Measurements from ENCODE around the gene FMNL1. TPM values are rescaled to one million over a fixed set of nuclear protein-coding genes. Genes with fewer than 3 reads are reported as not detected.
A peak's percentile ranks its signal among the peaks of the same experiment; 100 is the strongest.

The FMNL1 gene
- total RNA-seq, 2 donors from 2014 or later = 280 to 380 TPM

DNA sequence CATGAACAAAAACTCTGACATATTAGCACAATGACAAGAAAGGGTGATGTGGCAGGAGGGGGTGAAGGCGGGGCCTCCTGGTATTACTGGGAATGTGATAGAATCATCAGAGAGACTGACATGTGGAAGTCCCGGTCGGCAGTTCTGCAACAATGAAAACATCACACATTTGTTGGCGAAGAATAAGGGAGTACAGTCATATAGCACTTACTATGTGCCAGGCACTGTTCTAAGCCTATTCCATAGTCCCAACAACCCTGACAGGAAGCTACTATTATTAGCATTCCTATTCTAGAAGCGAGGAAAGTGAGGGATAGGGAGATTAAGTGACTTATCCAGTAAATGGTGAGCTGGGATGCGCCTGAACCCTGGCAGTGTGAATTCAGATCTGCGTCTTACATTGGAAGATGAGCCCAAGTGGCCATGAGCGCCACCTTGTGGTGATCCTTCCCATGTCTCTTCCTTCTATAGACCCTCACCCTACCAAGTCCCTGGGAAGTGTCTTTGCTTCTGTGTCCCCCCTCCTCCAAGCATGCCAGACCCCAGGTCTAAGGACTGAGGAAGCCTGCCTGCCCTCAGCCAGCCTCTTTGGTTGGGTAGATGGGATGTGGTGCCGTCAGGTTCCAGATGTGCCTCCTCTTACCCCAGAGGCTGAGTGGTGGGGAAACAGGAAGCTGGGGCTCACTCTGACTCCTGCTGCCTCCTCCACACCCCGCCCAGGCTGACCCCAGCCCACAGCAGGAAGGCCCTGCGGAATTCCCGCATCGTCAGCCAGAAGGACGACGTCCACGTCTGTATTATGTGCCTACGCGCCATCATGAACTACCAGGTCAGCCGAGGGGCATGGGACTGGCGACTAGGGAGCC, 14.0 kb downstream of the FMNL1 start:
- no peaks in the 10 kb centered on the region for H3K27me3 Mint-ChIP-seq
- ATAC-seq (peak; percentile 63 to 66), DNase-seq (ENCODE audit: low spot score) (peak; percentile 74)
- H3K9me3 Mint-ChIP-seq = no peaks in the 10 kb centered on the region
- peak overlapping the region; percentile 51 for H3K4me3 Mint-ChIP-seq
- peaks cover 24% of the 10 kb centered on the region for H3K36me3 Mint-ChIP-seq
- H3K4me1 Mint-ChIP-seq (ENCODE audit: low read depth in 2 of 2) = peaks cover 52 to 59% of the 10 kb centered on the region in 2 donors
- peak overlapping the region; percentile 83 to 87 for H3K27ac Mint-ChIP-seq

DNA sequence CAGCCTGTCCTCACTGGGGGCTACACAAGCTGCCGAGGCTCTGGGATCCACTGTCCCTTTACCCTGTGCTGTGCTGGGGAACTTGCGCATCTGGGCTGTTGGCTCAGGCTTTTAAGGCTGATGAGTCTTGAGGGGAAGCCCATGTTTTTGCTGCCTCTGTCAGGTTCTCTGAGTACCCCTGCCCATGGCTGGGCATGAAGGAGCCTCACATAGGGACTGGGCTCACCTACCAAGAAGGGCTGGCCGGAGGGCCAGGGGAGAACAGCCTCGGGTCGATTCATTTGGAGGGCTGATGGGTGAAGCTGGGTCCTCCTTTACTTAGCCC, 14.6 kb downstream of the FMNL1 start:
- ATAC-seq = no peak
- peaks cover 24% of the 10 kb centered on the region for H3K36me3 Mint-ChIP-seq
- H3K27me3 Mint-ChIP-seq = no peaks in the 10 kb centered on the region
- no peak overlapping the region for H3K4me3 Mint-ChIP-seq
- H3K9me3 Mint-ChIP-seq = no peaks in the 10 kb centered on the region
- H3K27ac Mint-ChIP-seq = peak overlapping the region in 1 of 2 donors; percentile 87
- DNase-seq (ENCODE audit: low spot score) = no peak
- H3K4me1 Mint-ChIP-seq (ENCODE audit: low read depth in 2 of 2) = peaks cover 52 to 57% of the 10 kb centered on the region in 2 donors

- H3K9me3 Mint-ChIP-seq = no peaks in the 10 kb centered on the region
- H3K36me3 Mint-ChIP-seq = peaks cover 23% of the 10 kb centered on the region
- no peaks in the 10 kb centered on the region for H3K27me3 Mint-ChIP-seq
- no peak for ATAC-seq
- no peak for DNase-seq (ENCODE audit: low spot score)
- no peak overlapping the region for H3K4me3 Mint-ChIP-seq
- peaks cover 44 to 49% of the 10 kb centered on the region in 2 donors for H3K4me1 Mint-ChIP-seq (ENCODE audit: low read depth in 2 of 2)
- H3K27ac Mint-ChIP-seq = peak overlapping the region; percentile 50 to 84
These were observed 16.0 kb downstream of the FMNL1 start for GRCh38 chr17:45237686-45238085.

DNA sequence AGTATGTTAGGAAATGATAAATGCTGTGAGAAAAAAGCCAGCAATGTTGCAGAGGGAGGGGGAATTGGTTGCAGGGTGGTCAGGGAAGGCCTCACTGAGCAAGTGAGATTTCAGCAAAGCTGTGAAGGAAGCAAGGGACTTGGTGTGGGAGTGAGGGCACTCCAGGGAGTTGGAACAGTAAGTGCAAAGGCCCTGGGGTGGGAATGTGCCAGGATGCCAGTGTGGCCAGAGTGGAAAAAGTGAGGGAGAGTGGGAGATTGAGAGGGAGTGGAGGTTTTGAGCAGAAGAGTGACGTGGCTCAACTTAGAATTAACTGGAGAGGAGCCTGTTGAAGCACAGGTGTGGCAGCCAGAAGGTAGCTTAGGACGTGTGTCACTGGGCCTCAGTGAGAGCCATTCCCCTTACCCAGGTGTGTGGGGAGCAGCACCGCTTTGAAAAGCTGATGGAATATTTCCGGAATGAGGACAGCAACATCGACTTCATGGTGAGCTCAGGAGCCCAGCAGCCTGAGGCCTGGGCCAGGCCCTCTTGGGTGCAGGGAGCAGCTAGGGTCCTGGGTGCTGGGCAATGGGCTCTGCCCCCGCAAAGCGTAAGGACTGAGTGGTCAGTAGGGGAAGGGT, 16.6 kb downstream of the FMNL1 start:
- peaks cover 43 to 49% of the 10 kb centered on the region in 2 donors for H3K4me1 Mint-ChIP-seq (ENCODE audit: low read depth in 2 of 2)
- DNase-seq (ENCODE audit: low spot score) = no peak
- H3K36me3 Mint-ChIP-seq = peaks cover 24% of the 10 kb centered on the region

GRCh38 chr17:45240905-45241327, 19.2 kb downstream of the FMNL1 start:
- no peaks in the 10 kb centered on the region for H3K9me3 Mint-ChIP-seq
- no peak overlapping the region for H3K4me3 Mint-ChIP-seq
- peaks cover 26 to 38% of the 10 kb centered on the region in 2 donors for H3K4me1 Mint-ChIP-seq (ENCODE audit: low read depth in 2 of 2)
- H3K27me3 Mint-ChIP-seq = no peaks in the 10 kb centered on the region
- peaks cover 19% of the 10 kb centered on the region for H3K36me3 Mint-ChIP-seq
- no peak overlapping the region for H3K27ac Mint-ChIP-seq
- no peak for ATAC-seq
- DNase-seq (ENCODE audit: low spot score) = no peak

More for the DNA sequence above, 16.6 kb downstream of the FMNL1 start:
- ATAC-seq = no peak
- H3K27me3 Mint-ChIP-seq = no peaks in the 10 kb centered on the region
- peak overlapping the region; percentile 50 to 84 for H3K27ac Mint-ChIP-seq
- H3K9me3 Mint-ChIP-seq = no peaks in the 10 kb centered on the region
- no peak overlapping the region for H3K4me3 Mint-ChIP-seq

DNA sequence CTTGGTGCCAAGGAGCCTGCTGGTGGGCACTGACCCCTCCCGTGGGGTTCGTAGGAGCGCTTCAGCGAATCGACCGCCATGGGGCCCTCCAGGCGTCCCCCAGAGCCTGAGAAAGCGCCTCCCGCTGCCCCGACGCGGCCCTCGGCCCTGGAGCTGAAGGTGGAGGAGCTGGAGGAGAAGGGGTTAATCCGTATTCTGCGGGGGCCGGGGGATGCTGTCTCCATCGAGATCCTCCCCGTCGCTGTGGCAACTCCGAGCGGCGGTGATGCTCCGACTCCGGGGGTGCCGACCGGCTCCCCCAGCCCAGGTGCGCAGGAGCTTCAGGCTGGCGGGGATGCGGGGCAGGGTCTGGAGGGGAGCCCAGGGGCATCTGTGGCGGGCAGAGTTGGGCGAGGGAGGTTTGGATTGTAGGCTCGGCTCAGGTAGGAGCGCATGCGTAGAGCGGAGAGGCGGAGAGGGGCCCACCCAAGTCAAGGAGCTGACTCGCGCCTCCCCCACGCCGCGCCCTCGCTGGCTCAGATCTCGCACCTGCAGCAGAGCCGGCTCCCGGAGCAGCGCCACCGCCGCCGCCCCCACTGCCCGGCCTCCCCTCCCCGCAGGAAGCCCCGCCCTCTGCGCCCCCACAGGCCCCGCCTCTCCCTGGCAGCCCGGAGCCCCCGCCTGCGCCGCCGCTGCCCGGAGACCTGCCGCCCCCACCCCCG, 19.8 kb downstream of the FMNL1 start:
- H3K27ac Mint-ChIP-seq = no peak overlapping the region

GRCh38 chr17:45242029-45242414, 20.3 kb downstream of the FMNL1 start:
- no peak overlapping the region for H3K27ac Mint-ChIP-seq
- peaks cover 34 to 48% of the 10 kb centered on the region in 2 donors for H3K4me1 Mint-ChIP-seq (ENCODE audit: low read depth in 2 of 2)
- no peak for DNase-seq (ENCODE audit: low spot score)

More for the DNA sequence above, 19.8 kb downstream of the FMNL1 start:
- H3K36me3 Mint-ChIP-seq = peaks cover 19% of the 10 kb centered on the region
- ATAC-seq = no peak
- peaks cover 28 to 42% of the 10 kb centered on the region in 2 donors for H3K4me1 Mint-ChIP-seq (ENCODE audit: low read depth in 2 of 2)
- H3K27me3 Mint-ChIP-seq = no peaks in the 10 kb centered on the region
- H3K9me3 Mint-ChIP-seq = no peaks in the 10 kb centered on the region
- no peak overlapping the region for H3K4me3 Mint-ChIP-seq
- no peak for DNase-seq (ENCODE audit: low spot score)

GRCh38 chr17:45243750-45244149, 22.1 kb downstream of the FMNL1 start:
- Mint-ChIP-seq H3K27ac (no peak overlapping the region), H3K27me3 (no peaks in the 10 kb centered on the region), H3K4me1 (ENCODE audit: low read depth in 2 of 2) (peaks cover 27 to 40% of the 10 kb centered on the region in 2 donors), H3K36me3 (peaks cover 10% of the 10 kb centered on the region), H3K4me3 (no peak overlapping the region), H3K9me3 (no peaks in the 10 kb centered on the region)
- no peak for DNase-seq (ENCODE audit: low spot score)
- no peak for ATAC-seq

More at GRCh38 chr17:45242029-45242414, 20.3 kb downstream of the FMNL1 start:
- Mint-ChIP-seq H3K36me3 (peaks cover 19% of the 10 kb centered on the region), H3K4me3 (no peak overlapping the region), H3K9me3 (no peaks in the 10 kb centered on the region), H3K27me3 (no peaks in the 10 kb centered on the region)
- no peak for ATAC-seq

GRCh38 chr17:45244725-45245656, 23.3 kb downstream of the FMNL1 start:
- Mint-ChIP-seq H3K27ac (peak overlapping the region; percentile 29 to 39), H3K36me3 (peaks cover 6% of the 10 kb centered on the region), H3K4me1 (ENCODE audit: low read depth in 2 of 2) (peaks cover 21 to 32% of the 10 kb centered on the region in 2 donors), H3K9me3 (no peaks in the 10 kb centered on the region), H3K27me3 (no peaks in the 10 kb centered on the region), H3K4me3 (no peak overlapping the region)
- ATAC-seq = no peak
- no peak for DNase-seq (ENCODE audit: low spot score)

GRCh38 chr17:45246338-45246737, 24.7 kb downstream of the FMNL1 start:
- Mint-ChIP-seq H3K36me3 (peaks cover 5% of the 10 kb centered on the region), H3K4me3 (peak overlapping the region; percentile 80), H3K27me3 (no peaks in the 10 kb centered on the region), H3K4me1 (ENCODE audit: low read depth in 2 of 2) (peaks cover 21 to 32% of the 10 kb centered on the region in 2 donors), H3K9me3 (no peaks in the 10 kb centered on the region), H3K27ac (peak overlapping the region in 1 of 2 donors; percentile 73)
- DNase-seq (ENCODE audit: low spot score) (no peak), ATAC-seq (no peak)

- Mint-ChIP-seq H3K27me3 (no peaks in the 10 kb centered on the region), H3K27ac (peak overlapping the region; percentile 73 to 79), H3K4me3 (peak overlapping the region; percentile 80), H3K9me3 (no peaks in the 10 kb centered on the region), H3K4me1 (ENCODE audit: low read depth in 2 of 2) (peaks cover 23 to 34% of the 10 kb centered on the region in 2 donors), H3K36me3 (peaks cover 5% of the 10 kb centered on the region)
- ATAC-seq (no peak), DNase-seq (ENCODE audit: low spot score) (no peak)
These were observed 25.3 kb downstream of the FMNL1 start for GRCh38 chr17:45246861-45247428.

DNA sequence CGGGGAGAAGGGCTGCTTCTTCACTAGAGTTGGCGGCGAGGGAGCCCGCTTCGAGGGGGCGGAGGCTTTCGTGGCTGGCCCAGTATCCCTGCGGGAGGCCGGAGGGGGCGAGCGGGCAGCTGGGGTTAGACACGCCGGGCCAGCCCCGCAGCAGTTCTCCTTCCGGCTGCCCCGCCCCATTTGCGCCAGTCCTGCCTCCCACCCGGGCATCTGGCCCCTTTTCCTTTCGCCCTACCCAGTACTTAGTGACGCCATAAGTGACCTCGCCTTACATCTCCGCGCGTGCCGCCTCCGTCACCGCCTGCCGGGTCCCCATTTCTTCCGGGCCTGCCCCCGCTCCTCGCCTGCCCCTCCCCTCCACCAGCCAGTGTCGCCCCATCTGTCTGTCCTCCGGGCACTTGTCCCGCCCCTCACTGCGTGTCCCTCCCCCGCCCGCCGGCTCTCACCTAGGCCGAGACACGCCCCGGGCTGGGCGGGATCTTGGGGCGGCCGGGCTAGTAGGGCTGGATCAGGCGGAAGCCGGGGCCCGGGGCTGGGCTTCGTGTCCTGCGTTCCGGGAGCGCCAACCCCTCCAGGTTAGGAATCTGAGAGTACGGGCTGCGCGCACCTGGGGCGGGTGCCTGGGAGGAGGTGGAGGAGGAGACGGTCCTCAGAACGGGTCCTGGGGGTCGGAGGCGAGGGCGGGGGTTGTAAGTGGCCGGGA, 25.9 kb downstream of the FMNL1 start:
- Mint-ChIP-seq H3K27me3 (no peaks in the 10 kb centered on the region), H3K36me3 (peaks cover 3% of the 10 kb centered on the region), H3K9me3 (no peaks in the 10 kb centered on the region), H3K4me1 (ENCODE audit: low read depth in 2 of 2) (peaks cover 27 to 38% of the 10 kb centered on the region in 2 donors), H3K27ac (peak overlapping the region; percentile 73 to 79), H3K4me3 (peak overlapping the region; percentile 80)
- DNase-seq (ENCODE audit: low spot score) (peak; percentile 91), ATAC-seq (peak; percentile 94 to 95)
